GM12878 (cell line): ENCODE data around the gene MACROD2.

Experiments
- DPF2 ChIP-seq: fragments of 450-650 bp; IDR thresholded peaks from 2 replicates; pipeline ENCODE4 v1.6.1; 2017; ENCODE audit warnings: mild to moderate bottlenecking
- NFYA ChIP-seq: IDR thresholded peaks from 2 replicates; pipeline ENCODE4 v1.6.1; 2011; ENCODE audit warnings: low read depth, mild to moderate bottlenecking, low read length, improper control_type of control experiment, borderline replicate concordance
- POLR2A ChIP-seq: IDR thresholded peaks from 2 replicates; pipeline ENCODE4 v1.6.1; 2011; ENCODE audit warnings: low read depth, mild to moderate bottlenecking, low read length
- REST ChIP-seq: IDR thresholded peaks from 2 replicates; pipeline ENCODE4 v1.6.1; 2012; ENCODE audit warnings: mild to moderate bottlenecking, low read depth, low read length
- RFX5 ChIP-seq: IDR thresholded peaks from 2 replicates; pipeline ENCODE4 v1.6.1; 2011; ENCODE audit warnings: low read depth, low read length, improper control_type of control experiment
- SRF ChIP-seq, 2 experiments: IDR thresholded peaks; 2 replicates each; pipeline ENCODE4 v1.6.1; 2011; ENCODE audit warnings: low read depth in 2 of 2, low read length in 2 of 2, mild to moderate bottlenecking in 1 of 2, moderate library complexity in 1 of 2
- TCF12 ChIP-seq: IDR thresholded peaks from 2 replicates; pipeline ENCODE4 v1.6.1; 2011; ENCODE audit warnings: low read depth, mild to moderate bottlenecking, low read length

- TF ChIP-seq POLR2A (no peak), REST (no peak), SRF (IDR thresholded peaks at IDR 0.05; ENCODE audit: low read depth in 2 of 2, low read length in 2 of 2) (no peak), RFX5 (no peak), TCF12 (no peak), DPF2 (no peak), NFYA (no peak)
These were observed 961.2 kb downstream of the MACROD2 start for GRCh38 chr20:14956538-14956937.
